Measurements from ENCODE around the gene NISCH.

Gene NISCH

GRCh38 chr3:52536369-52537164 lies 81.2 kb downstream of the NISCH start, which contains the start of gene UQCC5:
UQCC5 (plus strand) TSS chr3:52536605; CDS start chr3:52536756, 151 bp downstream.
- Histone ChIP-seq H3K36me3 (ENCODE audit: insufficient read depth, low read length) (no peaks in the 10 kb centered on the region), H3K4me2 (ENCODE audit: low read depth, low read length, poor library complexity, severe bottlenecking) (peak within 1 kb of the TSS; percentile 91), H3K27me3 (ENCODE audit: insufficient read depth, low read length, poor library complexity, severe bottlenecking) (no peaks in the 10 kb centered on the region), H3K4me3 (ENCODE audit: low read length, poor library complexity, severe bottlenecking) (peak within 1 kb of the TSS; percentile 94), H3K4me1 (ENCODE audit: insufficient read depth, low read length, poor library complexity, severe bottlenecking) (peaks cover 31% of the 10 kb centered on the region), H3K9ac (ENCODE audit: low read depth, low read length, poor library complexity, severe bottlenecking) (peak within 1 kb of the TSS; percentile 85), H2AFZ (ENCODE audit: low read length) (peak within 1 kb of the TSS; percentile 91), H4K20me1 (ENCODE audit: insufficient read depth, low read length, poor library complexity, severe bottlenecking) (peaks cover 25% of the 10 kb centered on the region), H3K9me2 (replicated peaks; ENCODE audit: low read depth, low read length) (no peaks in the 10 kb centered on the region), H3K79me2 (ENCODE audit: insufficient read depth, low read length) (peaks cover 29% of the 10 kb centered on the region), H3F3A (ENCODE audit: low read depth) (no peaks in the 10 kb centered on the region), H3K9me3 (ENCODE audit: insufficient read depth, low read depth, low read length) (no peaks in the 10 kb centered on the region)
- TF ChIP-seq EZH2phosphoT487 (IDR thresholded peaks at IDR 0.05; ENCODE audit: borderline replicate concordance) = no peak

DNA sequence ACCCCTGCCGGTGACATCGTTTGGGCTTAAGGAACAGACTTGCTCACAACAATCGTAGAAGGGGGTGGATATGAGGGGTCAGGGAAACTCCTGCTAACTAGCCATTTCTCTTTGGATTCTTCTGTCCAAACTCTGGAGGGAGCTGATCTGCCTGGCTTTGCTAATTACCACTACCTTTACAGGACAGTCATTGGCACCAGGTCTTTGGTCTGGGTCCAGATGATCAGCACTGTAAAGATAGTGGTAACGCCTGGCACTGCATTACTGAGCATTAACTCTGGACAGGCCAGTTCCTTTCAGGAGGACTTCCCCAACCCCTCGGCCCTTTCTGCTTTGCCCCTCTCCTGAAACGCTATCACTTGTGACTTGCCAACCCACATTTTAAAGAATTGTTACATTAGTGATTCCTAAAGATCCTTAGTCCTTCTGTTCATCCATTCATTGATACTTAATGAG lies 81.8 kb downstream of the NISCH start:
- Histone ChIP-seq H3K4me2 (ENCODE audit: low read depth, low read length, poor library complexity, severe bottlenecking) (peak overlapping the region; percentile 91), H3K36me3 (ENCODE audit: insufficient read depth, low read length) (no peaks in the 10 kb centered on the region), H3K9me2 (replicated peaks; ENCODE audit: low read depth, low read length) (no peaks in the 10 kb centered on the region), H3K9me3 (ENCODE audit: insufficient read depth, low read depth, low read length) (no peaks in the 10 kb centered on the region), H2AFZ (ENCODE audit: low read length) (no peak overlapping the region), H3K4me3 (ENCODE audit: low read length, poor library complexity, severe bottlenecking) (peak overlapping the region; percentile 94), H3K4me1 (ENCODE audit: insufficient read depth, low read length, poor library complexity, severe bottlenecking) (peaks cover 31% of the 10 kb centered on the region), H3K9ac (ENCODE audit: low read depth, low read length, poor library complexity, severe bottlenecking) (peak overlapping the region; percentile 85), H4K20me1 (ENCODE audit: insufficient read depth, low read length, poor library complexity, severe bottlenecking) (peaks cover 25% of the 10 kb centered on the region), H3K27me3 (ENCODE audit: insufficient read depth, low read length, poor library complexity, severe bottlenecking) (no peaks in the 10 kb centered on the region), H3F3A (ENCODE audit: low read depth) (no peaks in the 10 kb centered on the region), H3K79me2 (ENCODE audit: insufficient read depth, low read length) (peaks cover 29% of the 10 kb centered on the region)
- no peak for TF ChIP-seq CTCF (conservative IDR thresholded peaks at IDR 0.05; ENCODE audit: low read length)
- no peak for TF ChIP-seq EZH2phosphoT487 (IDR thresholded peaks at IDR 0.05; ENCODE audit: borderline replicate concordance)

- H3K9me3 ChIP-seq (ENCODE audit: insufficient read depth, low read depth, low read length) = no peaks in the 10 kb centered on the region
- H3K9me2 ChIP-seq (replicated peaks; ENCODE audit: low read depth, low read length) = no peaks in the 10 kb centered on the region
- H3K4me1 ChIP-seq (ENCODE audit: insufficient read depth, low read length, poor library complexity, severe bottlenecking) = peaks cover 31% of the 10 kb centered on the region
- peak overlapping the region; percentile 94 for H3K4me3 ChIP-seq (ENCODE audit: low read length, poor library complexity, severe bottlenecking)
- no peak overlapping the region for H2AFZ ChIP-seq (ENCODE audit: low read length)
- no peak for TF ChIP-seq CTCF (conservative IDR thresholded peaks at IDR 0.05; ENCODE audit: low read length)
- no peak for TF ChIP-seq EZH2phosphoT487 (IDR thresholded peaks at IDR 0.05; ENCODE audit: borderline replicate concordance)
- H3K9ac ChIP-seq (ENCODE audit: low read depth, low read length, poor library complexity, severe bottlenecking) = peak overlapping the region; percentile 85
- H3K79me2 ChIP-seq (ENCODE audit: insufficient read depth, low read length) = peaks cover 29% of the 10 kb centered on the region
- no peaks in the 10 kb centered on the region for H3K27me3 ChIP-seq (ENCODE audit: insufficient read depth, low read length, poor library complexity, severe bottlenecking)
- H4K20me1 ChIP-seq (ENCODE audit: insufficient read depth, low read length, poor library complexity, severe bottlenecking) = peaks cover 25% of the 10 kb centered on the region
- no peaks in the 10 kb centered on the region for H3K36me3 ChIP-seq (ENCODE audit: insufficient read depth, low read length)
- peak overlapping the region; percentile 91 for H3K4me2 ChIP-seq (ENCODE audit: low read depth, low read length, poor library complexity, severe bottlenecking)
- no peaks in the 10 kb centered on the region for H3F3A ChIP-seq (ENCODE audit: low read depth)
Observed at GRCh38 chr3:52537726-52538421, 82.5 kb downstream of the NISCH start.
